ENCODE data around the gene GRB14. TPM values are rescaled to one million over a fixed set of nuclear protein-coding genes. Genes with fewer than 3 reads are reported as not detected.

GRB14 gene
- total and polyA plus RNA-seq, 10 of the 15 experiments (the other 5 are each of a cell fraction or from before 2014, with no cell fraction given): not detected

GRCh38 chr2:164562666-164563065, 58.6 kb downstream of the GRB14 start:
- ATAC-seq (no peak), DNase-seq (ENCODE audit: low read depth, low spot score) (no peak), FAIRE-seq (no peak)
- in situ Hi-C loops (cut with MboI) (no loop called here), intact Hi-C loops (cut with micrococcal nuclease; ENCODE audit: unreplicated experiment) (no loop called here)
- ChIA-PET RAD21 (ENCODE audit: unreplicated experiment) (no interaction called here), SMC1A (ENCODE audit: uncharacterized antibody, unreplicated experiment) (no interaction called here), CTCF (no interaction called here), POLR2A (no interaction called here)
- Histone ChIP-seq H3K4me2 (ENCODE audit: control insufficient read depth, insufficient read depth) (no peak overlapping the region), H3K4me3 (no peak overlapping the region), H3K79me2 (ENCODE audit: control insufficient read depth, insufficient read depth, low read length) (no peaks in the 10 kb centered on the region), H3K9me3 (replicated peaks; ENCODE audit: control insufficient read depth, insufficient read depth, low read length) (no peaks in the 10 kb centered on the region), H3K36me3 (ENCODE audit: control insufficient read depth in 2 of 2, insufficient read depth in 2 of 2, low read length in 1 of 2) (no peaks in the 10 kb centered on the region), H3K9ac (ENCODE audit: control insufficient read depth, insufficient read depth, low read length) (no peak overlapping the region), H2AFZ (ENCODE audit: control insufficient read depth, low read depth, low read length) (no peak overlapping the region), H3K27ac (ENCODE audit: control insufficient read depth, insufficient read depth) (no peak overlapping the region), H3K27me3 (replicated peaks in 1 of 2; ENCODE audit: control insufficient read depth in 2 of 2, insufficient read depth in 2 of 2, low read length in 1 of 2) (no peaks in the 10 kb centered on the region), H3K4me1 (ENCODE audit: control insufficient read depth, insufficient read depth, low read length) (no peaks in the 10 kb centered on the region), H4K20me1 (ENCODE audit: control insufficient read depth, insufficient read depth) (no peaks in the 10 kb centered on the region)
- no TSS peak for BruUV-seq (replicated peaks)
- TF ChIP-seq TBL1XR1 (IDR thresholded peaks at IDR 0.05; ENCODE audit: low read depth, low read length) (no peak), CREB1 (IDR thresholded peaks at IDR 0.05; ENCODE audit: low read depth) (no peak)

- DNase-seq (ENCODE audit: low read depth, low spot score) (no peak), FAIRE-seq (no peak), ATAC-seq (no peak)
- in situ Hi-C loops (cut with MboI): no loop called here
- ChIA-PET SMC1A (ENCODE audit: uncharacterized antibody, unreplicated experiment) (interaction anchor here (0.7 kb wide), 1 partner anchor 16 kb away, joined by 3 read pairs; no protein-coding TSS in a partner anchor), CTCF (interaction anchor here (0.7 to 1.4 kb wide), 6 partner anchors 23 to 1394 kb away, joined by 3 read pairs; no protein-coding TSS in a partner anchor), RAD21 (ENCODE audit: unreplicated experiment) (no interaction called here), POLR2A (interaction anchor here (1.1 kb wide), 1 partner anchor 14 kb away, joined by 3 read pairs; no protein-coding TSS in a partner anchor)
- intact Hi-C loops (cut with micrococcal nuclease; ENCODE audit: unreplicated experiment): no loop called here
- Histone ChIP-seq H3K4me1 (ENCODE audit: control insufficient read depth, insufficient read depth, low read length) (no peaks in the 10 kb centered on the region), H3K27me3 (replicated peaks in 1 of 2; ENCODE audit: control insufficient read depth in 2 of 2, insufficient read depth in 2 of 2, low read length in 1 of 2) (no peaks in the 10 kb centered on the region), H3K4me2 (ENCODE audit: control insufficient read depth, insufficient read depth) (no peak overlapping the region), H3K4me3 (no peak overlapping the region), H2AFZ (ENCODE audit: control insufficient read depth, low read depth, low read length) (no peak overlapping the region), H4K20me1 (ENCODE audit: control insufficient read depth, insufficient read depth) (no peaks in the 10 kb centered on the region), H3K9ac (ENCODE audit: control insufficient read depth, insufficient read depth, low read length) (no peak overlapping the region), H3K79me2 (ENCODE audit: control insufficient read depth, insufficient read depth, low read length) (no peaks in the 10 kb centered on the region), H3K36me3 (ENCODE audit: control insufficient read depth in 2 of 2, insufficient read depth in 2 of 2, low read length in 1 of 2) (no peaks in the 10 kb centered on the region), H3K9me3 (replicated peaks; ENCODE audit: control insufficient read depth, insufficient read depth, low read length) (no peaks in the 10 kb centered on the region), H3K27ac (ENCODE audit: control insufficient read depth, insufficient read depth) (no peak overlapping the region)
- WGBS (ENCODE audit: insufficient coverage, insufficient replicate concordance, low lambda C conversion rate, missing lambda C conversion rate): 16% methylated on average over 4 of the region's 4 CpGs
- no TSS peak for BruUV-seq (replicated peaks)
- no peak for TF ChIP-seq IRF4 (IDR thresholded peaks at IDR 0.05; ENCODE audit: low read depth, low read length)
- no peak for TF ChIP-seq ZBTB33 (IDR thresholded peaks at IDR 0.05)
- TF ChIP-seq PRDM15 (CRISPR knock-in tag; IDR thresholded peaks at IDR 0.05): no peak
- no peak for TF ChIP-seq ELK1 (IDR thresholded peaks at IDR 0.05; ENCODE audit: low read depth, low read length)
- no peak for TF ChIP-seq NR2C1 (IDR thresholded peaks at IDR 0.05)
- TF ChIP-seq IKZF1 (conservative IDR thresholded peaks at IDR 0.05): no peak
- TF ChIP-seq USF1 (IDR thresholded peaks at IDR 0.05; ENCODE audit: borderline replicate concordance, extremely low read length, insufficient read depth, low read depth, low read length): no peak
- TF ChIP-seq CBX3 (IDR thresholded peaks at IDR 0.05; ENCODE audit: borderline replicate concordance, low read depth): no peak
- no peak for TF ChIP-seq RUNX3 (IDR thresholded peaks at IDR 0.05; ENCODE audit: low read length)
These were observed 59.3 kb downstream of the GRB14 start for GRCh38 chr2:164561991-164562390.

Data from GM12878 (cell line).